Upper lobe of right lung (tissue), 1 donor: ENCODE measurements around the gene KCTD21. TPM values are rescaled to one million over a fixed set of nuclear protein-coding genes. Genes with fewer than 3 reads are reported as not detected.
"Not testable (repeated sequence)": the region's sequence is repeated elsewhere in the genome, so short reads cannot be mapped to it uniquely, and the experiment has no call there.

Experiments used
- ATAC-seq: fragments of 200-7000 bp; cut with Tn5 transposase; one replicate; pipeline ENCODE4 v1.9.1; 2020; ENCODE audit warnings: mild to moderate bottlenecking, moderate library complexity
- DNase-seq: peaks from one replicate; pipeline ENCODE4 v3.0.0-alpha.2; 2020
- H3K27ac ChIP-seq: fragments of 200-600 bp; one replicate; pipeline ENCODE4 v1.8.0; 2022
- H3K27me3 ChIP-seq: fragments of 200-600 bp; one replicate; pipeline ENCODE4 v1.8.0; 2022; ENCODE audit warnings: mild to moderate bottlenecking
- H3K36me3 ChIP-seq: fragments of 200-600 bp; one replicate; pipeline ENCODE4 v1.8.0; 2022
- H3K4me1 ChIP-seq: fragments of 200-600 bp; one replicate; pipeline ENCODE4 v1.8.0; 2022
- H3K4me3 ChIP-seq: fragments of 200-600 bp; one replicate; pipeline ENCODE4 v1.8.0; 2022; ENCODE audit warnings: mild to moderate bottlenecking
- H3K9me3 ChIP-seq: fragments of 200-600 bp; one replicate; pipeline ENCODE4 v1.8.0; 2022
- CTCF ChIP-seq: fragments of 200-600 bp; IDR thresholded peaks from one replicate; pipeline ENCODE4 v1.8.0; 2022; ENCODE audit warnings: antibody characterized with exemption
- intact Hi-C: fragments of 100-400 bp; cut with DNase I; formaldehyde crosslinking; loops from one replicate; pipeline ENCODE4 v1.11.0; 2022
- total RNA-seq: library from RNA; stranded (reverse); fragmentation: NEBNext Ultra II Directional; extraction: Animal tissue kit (Norgen Biotek cat#: 25700); gene quantifications from one replicate; pipeline ENCODE4 v1.2.1, GENCODE V29; 2021
- donor health status: DM: no; HTN: yes; CAD: no; lungs with severe emphysema.

The KCTD21 gene
- total RNA-seq, 1 donor from 2014 or later = 10.9 TPM

DNA sequence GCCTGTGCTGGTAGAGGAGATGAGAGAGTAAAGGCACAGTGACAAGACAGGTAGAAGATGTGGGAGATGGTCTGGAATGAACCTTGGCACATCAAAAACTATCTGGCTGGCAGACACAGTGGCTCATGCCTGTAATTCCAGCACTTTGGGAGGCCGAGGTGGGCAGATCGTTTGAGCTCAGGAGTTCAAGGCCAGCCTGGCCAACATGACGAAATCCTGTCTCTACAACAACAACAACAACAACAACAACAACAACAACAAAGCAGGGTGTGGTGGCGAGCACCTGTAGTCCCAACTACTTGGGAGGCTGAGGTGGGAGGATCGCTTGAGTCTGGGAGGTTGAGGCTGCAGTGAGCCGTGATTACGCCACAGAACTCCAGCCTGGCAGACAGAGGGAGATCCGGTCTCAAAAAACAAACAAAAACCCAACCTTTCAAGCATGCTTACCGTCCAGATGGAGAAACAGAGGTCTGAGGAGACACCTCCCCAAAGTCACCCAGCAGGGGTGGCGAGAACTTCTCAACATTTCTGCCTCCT, 11.8 kb downstream of the KCTD21 start:
- DNase-seq (no peak), ATAC-seq (no peak)
- intact Hi-C loops = no loop called here
- no peaks in the 10 kb centered on the region for H3K4me1 ChIP-seq
- H3K9me3 ChIP-seq = no peaks in the 10 kb centered on the region
- peaks cover 18% of the 10 kb centered on the region for H3K36me3 ChIP-seq
- no peak for TF ChIP-seq CTCF
- H3K27ac ChIP-seq = no peak overlapping the region
- no peaks in the 10 kb centered on the region for H3K27me3 ChIP-seq
- H3K4me3 ChIP-seq = no peak overlapping the region

- intact Hi-C loops, H3K27me3 ChIP-seq, DNase-seq, H3K9me3 ChIP-seq, H3K4me3 ChIP-seq, H3K27ac ChIP-seq, H3K4me1 ChIP-seq, ATAC-seq: not testable (repeated sequence)
- H3K36me3 ChIP-seq = peaks cover 18% of the 10 kb centered on the region
Observed at GRCh38 chr11:78175862-78176261, 12.6 kb downstream of the KCTD21 start.

DNA sequence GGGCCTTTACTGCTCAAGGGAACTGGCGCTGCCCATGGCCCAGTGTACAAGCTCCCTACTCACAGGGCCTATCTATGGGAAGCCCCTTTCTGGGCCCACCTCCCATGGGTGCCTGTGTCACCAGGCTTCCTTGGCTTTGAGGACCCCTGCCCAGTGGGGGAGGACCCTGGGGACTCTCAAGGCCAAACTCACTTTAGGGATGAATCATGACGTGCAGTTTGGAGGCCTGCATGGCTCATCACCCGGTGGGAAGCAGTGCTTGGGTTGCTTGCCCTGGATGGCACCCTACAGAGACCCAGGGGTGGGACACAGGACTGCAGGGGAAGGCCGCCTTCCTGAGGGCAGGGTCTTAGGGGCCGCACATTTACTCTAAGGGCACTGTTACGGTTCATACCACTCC, 16.5 kb downstream of the KCTD21 start:
- Histone ChIP-seq H3K27ac (no peak overlapping the region), H3K4me1 (peaks cover 11% of the 10 kb centered on the region), H3K27me3 (no peaks in the 10 kb centered on the region), H3K36me3 (peaks cover 18% of the 10 kb centered on the region), H3K4me3 (no peak overlapping the region), H3K9me3 (no peaks in the 10 kb centered on the region)
- intact Hi-C loops = no loop called here
- ATAC-seq (no peak), DNase-seq (no peak)
- TF ChIP-seq CTCF = no peak

DNA sequence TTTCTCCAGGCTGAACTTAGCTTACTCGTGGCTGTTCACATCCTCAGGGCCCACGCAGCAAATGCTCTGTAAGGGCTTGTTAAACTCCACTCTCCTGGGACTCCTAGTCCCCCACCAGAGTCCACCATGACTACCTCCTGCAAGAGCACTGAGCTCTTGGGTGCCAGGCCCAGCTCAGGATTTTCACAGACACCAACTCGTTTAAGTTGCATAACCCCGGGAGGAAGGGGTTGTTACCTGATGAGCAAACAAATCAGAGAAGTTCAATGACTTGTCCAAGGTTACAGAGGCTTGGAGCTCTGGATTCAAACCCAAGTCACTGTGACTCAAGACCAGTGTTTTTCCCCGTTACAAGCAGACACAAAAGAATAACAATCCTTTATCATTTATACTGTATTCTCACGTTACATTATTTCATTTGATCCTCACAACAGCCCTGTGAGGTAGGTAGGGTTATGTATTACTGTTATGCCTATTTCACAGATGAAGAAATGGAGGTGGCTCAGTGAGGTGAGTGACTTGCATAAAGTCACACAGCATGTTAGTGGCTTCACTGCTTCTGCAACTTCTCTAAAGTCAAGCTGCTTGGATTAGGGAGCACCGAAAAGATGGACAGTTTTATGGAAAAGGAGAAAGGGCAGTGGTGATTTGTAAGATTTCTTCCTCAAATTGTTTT, 17.4 kb downstream of the KCTD21 start:
- intact Hi-C loops = no loop called here

DNA sequence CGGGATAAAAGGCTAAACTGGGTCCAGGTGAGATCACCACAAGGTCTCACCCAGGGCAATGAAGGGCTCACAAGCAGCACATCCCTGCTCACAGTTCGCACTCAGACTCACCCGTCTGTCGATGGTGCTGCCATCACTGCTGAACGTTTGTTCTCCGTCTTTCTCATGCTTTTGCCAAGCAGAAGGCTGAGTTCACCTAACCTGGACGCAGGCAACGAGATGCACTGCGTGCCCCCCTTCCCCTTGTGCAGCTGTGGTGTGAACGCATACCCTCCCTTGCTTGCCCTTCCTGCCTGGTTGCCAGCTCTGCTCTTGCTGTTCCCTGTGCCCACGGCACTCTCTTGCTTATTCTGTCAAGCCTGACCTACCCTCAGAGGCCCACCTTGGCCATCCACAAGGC, 18.0 kb downstream of the KCTD21 start:
- no peak overlapping the region for H3K27ac ChIP-seq
- H3K4me1 ChIP-seq = peaks cover 11% of the 10 kb centered on the region
- TF ChIP-seq CTCF = no peak
- ATAC-seq (no peak), DNase-seq (no peak)
- H3K27me3 ChIP-seq = no peaks in the 10 kb centered on the region
- H3K4me3 ChIP-seq = no peak overlapping the region
- peaks cover 18% of the 10 kb centered on the region for H3K36me3 ChIP-seq
- no peaks in the 10 kb centered on the region for H3K9me3 ChIP-seq
- intact Hi-C loops = no loop called here

More for the DNA sequence above, 17.4 kb downstream of the KCTD21 start:
- Histone ChIP-seq H3K27me3 (no peaks in the 10 kb centered on the region), H3K9me3 (no peaks in the 10 kb centered on the region), H3K27ac (no peak overlapping the region), H3K36me3 (peaks cover 18% of the 10 kb centered on the region), H3K4me1 (peaks cover 11% of the 10 kb centered on the region), H3K4me3 (no peak overlapping the region)
- no peak for ATAC-seq
- no peak for DNase-seq
- TF ChIP-seq CTCF = no peak

DNA sequence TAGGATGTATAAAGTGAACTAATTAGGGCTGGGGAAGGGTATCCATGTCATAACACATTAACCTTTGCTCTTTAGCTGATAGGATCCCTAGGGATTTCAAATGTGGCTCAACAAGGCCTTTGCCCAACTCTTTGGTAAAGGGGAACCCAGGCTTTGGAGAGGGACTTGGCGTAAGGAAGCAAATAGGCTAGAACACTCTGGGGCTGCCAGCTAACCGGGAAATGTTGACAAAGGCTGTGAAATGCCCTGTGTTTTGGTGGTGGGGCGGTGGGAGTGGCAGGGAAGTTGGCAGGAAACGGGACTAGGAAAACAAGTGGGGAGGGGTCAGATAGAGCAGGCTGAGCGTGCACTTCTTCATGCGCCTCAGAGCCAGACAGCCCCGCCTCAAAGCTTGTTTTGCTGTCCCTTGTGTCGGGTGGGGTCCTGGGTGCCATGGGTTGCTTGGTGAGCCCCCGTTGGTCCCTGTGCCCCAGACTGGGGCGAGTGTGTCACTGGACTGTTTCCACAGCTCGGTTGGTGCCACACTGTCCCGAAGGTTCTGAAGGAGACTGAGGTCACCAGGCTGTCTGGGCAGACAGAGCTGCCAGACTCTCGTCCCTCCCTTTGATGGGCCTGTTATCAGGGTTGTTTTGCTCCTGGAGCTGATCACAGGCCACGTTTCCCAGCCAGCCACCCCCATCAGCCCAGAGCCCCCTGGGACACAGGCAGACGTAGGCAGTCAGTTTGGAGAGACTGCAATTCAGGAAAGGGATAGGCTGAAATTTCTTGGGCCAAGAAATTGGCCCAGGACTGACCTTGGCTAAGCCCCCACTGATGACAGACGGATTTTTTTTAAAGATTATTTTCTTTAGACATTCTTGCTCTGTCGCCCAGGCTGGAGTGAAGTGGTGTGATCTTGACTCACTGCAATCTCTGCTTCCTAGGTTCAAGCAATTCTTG, 19.6 kb downstream of the KCTD21 start:
- H3K27me3 ChIP-seq = no peaks in the 10 kb centered on the region
- intact Hi-C loops = no loop called here
- no peak for TF ChIP-seq CTCF
- peak; percentile 65 for ATAC-seq
- no peak for DNase-seq
- H3K4me3 ChIP-seq = no peak overlapping the region
- peaks cover 11% of the 10 kb centered on the region for H3K4me1 ChIP-seq
- peak overlapping the region; percentile 78 for H3K27ac ChIP-seq
- H3K9me3 ChIP-seq = no peaks in the 10 kb centered on the region
- H3K36me3 ChIP-seq = peaks cover 12% of the 10 kb centered on the region
